LNCaP clone FGC (cell line): ENCODE results near the gene ANK2.
"Not testable (repeated sequence)": the region's sequence is repeated elsewhere in the genome, so short reads cannot be mapped to it uniquely, and the experiment has no call there.

ENCODE experiments used
- DNase-seq: peaks from one replicate; pipeline ENCODE4 v3.0.0-alpha.2; 2011; ENCODE audit warnings: low read depth
- H3K4me3 ChIP-seq: 2 replicates; pipeline ENCODE4 v1.5.1; 2011; ENCODE audit warnings: mild to moderate bottlenecking, low read depth, low read length, control low read depth
- CTCF ChIP-seq: IDR thresholded peaks from 2 replicates; pipeline ENCODE4 v1.5.1; 2012; ENCODE audit warnings: mild to moderate bottlenecking; ENCODE audit not compliant: control insufficient read depth, insufficient read depth; ENCODE audit errors: extremely low read depth

The ANK2 gene

GRCh38 chr4:113179091-113179490, 129.6 kb downstream of the ANK2 start:
- TF ChIP-seq CTCF, result no peak
- H3K4me3 ChIP-seq, result no peak overlapping the region
- no peak for DNase-seq

- TF ChIP-seq CTCF, result no peak
- DNase-seq, result no peak
Observed at GRCh38 chr4:113179996-113180395, 130.5 kb downstream of the ANK2 start.

GRCh38 chr4:113181289-113182007, 132.0 kb downstream of the ANK2 start:
- no peak for TF ChIP-seq CTCF
- DNase-seq, result no peak
- H3K4me3 ChIP-seq, result no peak overlapping the region

More at GRCh38 chr4:113179996-113180395, 130.5 kb downstream of the ANK2 start:
- H3K4me3 ChIP-seq, result no peak overlapping the region

GRCh38 chr4:113183032-113183605, 133.7 kb downstream of the ANK2 start:
- no peak for TF ChIP-seq CTCF
- H3K4me3 ChIP-seq, result no peak overlapping the region
- no peak for DNase-seq

- H3K4me3 ChIP-seq, DNase-seq: not testable (repeated sequence)
Observed at GRCh38 chr4:113186220-113186619, 136.8 kb downstream of the ANK2 start.

GRCh38 chr4:113186913-113187312, 137.5 kb downstream of the ANK2 start:
- H3K4me3 ChIP-seq, result no peak overlapping the region
- no peak for TF ChIP-seq CTCF
- no peak for DNase-seq

- no peak for TF ChIP-seq CTCF
- no peak for DNase-seq
- no peak overlapping the region for H3K4me3 ChIP-seq
Observed at GRCh38 chr4:113187358-113187757, 137.9 kb downstream of the ANK2 start.
